Measurements from ENCODE around the gene TMEM31. TPM values are rescaled to one million over a fixed set of nuclear protein-coding genes. Genes with fewer than 3 reads are reported as not detected.

The TMEM31 gene
- polyA plus RNA-seq, 2 donors, result 0.05 TPM; not detected in 1

DNA sequence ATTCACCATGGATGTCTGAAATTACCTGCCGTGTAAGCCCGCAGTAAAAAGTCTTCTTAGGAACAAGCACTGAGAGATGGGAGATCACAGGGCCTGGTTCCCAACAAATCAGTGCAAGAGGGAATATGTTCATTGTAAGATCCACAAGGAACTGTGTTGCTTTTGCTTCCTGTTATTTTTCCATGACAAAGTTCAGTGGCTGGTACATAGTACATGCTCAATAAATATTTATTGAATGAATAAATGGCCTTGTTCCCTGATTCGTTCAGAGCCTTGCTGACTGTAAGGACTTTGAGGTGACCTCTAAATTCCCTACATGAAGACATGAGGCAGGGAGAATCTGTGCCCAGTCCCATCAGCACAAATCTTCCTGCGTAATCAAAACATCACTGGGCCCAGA is 7.4 kb downstream of the TMEM31 start:
- no peak overlapping the region for H3K27ac ChIP-seq (ENCODE audit: low read depth in 2 of 2, low read length in 1 of 2)
- 87 to 90% methylated on average over 4 of the region's 4 CpGs for WGBS, 2 donors

DNA sequence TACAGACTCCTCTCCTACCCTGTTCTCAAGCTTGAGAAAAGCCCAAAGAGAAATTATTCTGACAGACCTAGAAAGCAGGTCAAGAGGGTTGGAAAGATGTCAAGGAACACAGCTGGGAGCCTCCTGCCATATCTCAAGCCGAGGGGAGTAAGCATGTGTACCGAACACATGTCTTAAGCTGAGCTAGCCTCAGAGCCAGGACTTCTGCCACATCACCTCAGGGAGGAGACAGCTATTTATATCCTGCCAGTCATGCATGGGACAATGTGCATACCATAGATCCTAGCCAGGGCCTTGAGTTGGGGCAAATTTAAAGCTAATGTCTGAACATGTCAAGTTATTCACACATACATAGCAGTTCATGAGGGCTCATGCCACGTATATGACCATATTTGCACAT is 11.8 kb downstream of the TMEM31 start:
- Histone ChIP-seq H3K27me3 (ENCODE audit: control insufficient read depth in 1 of 2, insufficient read depth in 2 of 2, low read length in 2 of 2) (peaks cover 0 to 10% of the 10 kb centered on the region in 2 donors), H3K36me3 (ENCODE audit: control insufficient read depth in 2 of 2, insufficient read depth in 2 of 2, low read length in 1 of 2) (no peaks in the 10 kb centered on the region), H3K4me1 (ENCODE audit: control insufficient read depth in 2 of 2, insufficient read depth in 2 of 2, low read length in 1 of 2) (no peaks in the 10 kb centered on the region), H3K9me3 (ENCODE audit: control insufficient read depth in 2 of 2, insufficient read depth in 1 of 2, low read depth in 1 of 2, low read length in 1 of 2) (no peaks in the 10 kb centered on the region), H3K4me3 (ENCODE audit: low read depth in 1 of 2, low read length in 2 of 2) (no peak overlapping the region), H3K27ac (ENCODE audit: low read depth in 2 of 2, low read length in 1 of 2) (no peak overlapping the region)
- WGBS, 2 donors, result 45 to 46% methylated on average over 3 of the region's 3 CpGs

More for the DNA sequence above, 7.4 kb downstream of the TMEM31 start:
- H3K36me3 ChIP-seq (ENCODE audit: control insufficient read depth in 2 of 2, insufficient read depth in 2 of 2, low read length in 1 of 2), result no peaks in the 10 kb centered on the region
- H3K9me3 ChIP-seq (ENCODE audit: control insufficient read depth in 2 of 2, insufficient read depth in 1 of 2, low read depth in 1 of 2, low read length in 1 of 2), result no peaks in the 10 kb centered on the region
- H3K4me3 ChIP-seq (ENCODE audit: low read depth in 1 of 2, low read length in 2 of 2), result no peak overlapping the region
- H3K27me3 ChIP-seq (ENCODE audit: control insufficient read depth in 1 of 2, insufficient read depth in 2 of 2, low read length in 2 of 2), result peaks cover 0 to 6% of the 10 kb centered on the region in 2 donors
- no peaks in the 10 kb centered on the region for H3K4me1 ChIP-seq (ENCODE audit: control insufficient read depth in 2 of 2, insufficient read depth in 2 of 2, low read length in 1 of 2)

DNA sequence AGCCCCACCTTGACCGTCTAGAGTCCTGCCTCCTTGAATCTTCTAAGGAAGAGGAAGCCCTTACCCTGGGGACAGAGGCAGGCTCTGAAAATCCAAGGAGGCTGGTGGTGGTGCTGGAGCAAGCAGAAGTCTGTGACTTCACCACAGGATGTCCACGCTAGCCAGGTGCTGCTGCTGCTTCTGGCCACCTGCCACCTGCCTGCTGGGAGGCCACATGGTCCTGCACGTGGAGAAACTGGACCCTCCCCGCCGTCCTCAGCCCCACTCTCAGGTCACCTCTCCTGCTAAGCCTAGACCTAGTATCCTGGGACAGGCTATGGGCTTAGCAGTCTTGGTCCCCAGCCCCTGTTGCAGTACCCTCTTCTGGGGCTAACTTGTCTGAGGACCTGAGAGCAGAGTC is 15.8 kb downstream of the TMEM31 start:
- 60 to 78% methylated on average over 5 of the region's 5 CpGs for WGBS, 2 donors
- H3K36me3 ChIP-seq (ENCODE audit: control insufficient read depth in 2 of 2, insufficient read depth in 2 of 2, low read length in 1 of 2), result no peaks in the 10 kb centered on the region
- H3K27me3 ChIP-seq (ENCODE audit: control insufficient read depth in 1 of 2, insufficient read depth in 2 of 2, low read length in 2 of 2), result peaks cover 0 to 4% of the 10 kb centered on the region in 2 donors

DNA sequence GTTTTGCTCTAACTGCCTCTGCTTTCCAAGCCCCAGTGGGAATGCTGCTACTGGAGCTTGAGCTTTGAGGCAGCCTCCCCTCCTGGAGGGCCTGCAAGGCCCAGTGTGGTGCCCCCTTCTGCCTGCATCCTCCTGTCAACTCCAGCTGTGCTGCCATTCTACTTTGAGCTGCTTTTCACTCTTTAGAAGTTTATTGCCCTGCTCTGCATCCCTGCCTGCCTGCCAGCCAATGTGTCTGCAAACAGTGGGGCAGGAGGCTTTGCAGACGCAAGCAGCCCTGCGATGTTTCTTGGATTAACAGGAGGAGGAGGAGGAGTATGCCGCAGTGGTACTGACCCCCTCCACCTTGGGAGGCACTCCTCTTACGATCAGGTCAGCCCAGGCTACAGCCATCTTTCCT is 16.4 kb downstream of the TMEM31 start:
- WGBS, 2 donors, result 66 to 94% methylated on average over 4 of the region's 4 CpGs
- H3K36me3 ChIP-seq (ENCODE audit: control insufficient read depth in 2 of 2, insufficient read depth in 2 of 2, low read length in 1 of 2), result no peaks in the 10 kb centered on the region

More for the DNA sequence above, 15.8 kb downstream of the TMEM31 start:
- H3K27ac ChIP-seq (ENCODE audit: low read depth in 2 of 2, low read length in 1 of 2), result no peak overlapping the region
- H3K4me1 ChIP-seq (ENCODE audit: control insufficient read depth in 2 of 2, insufficient read depth in 2 of 2, low read length in 1 of 2), result no peaks in the 10 kb centered on the region
- no peak overlapping the region for H3K4me3 ChIP-seq (ENCODE audit: low read depth in 1 of 2, low read length in 2 of 2)
- no peaks in the 10 kb centered on the region for H3K9me3 ChIP-seq (ENCODE audit: control insufficient read depth in 2 of 2, insufficient read depth in 1 of 2, low read depth in 1 of 2, low read length in 1 of 2)

GRCh38 chrX:103729015-103729414 is 18.3 kb downstream of the TMEM31 start:
- Histone ChIP-seq H3K27ac (ENCODE audit: low read depth in 2 of 2, low read length in 1 of 2) (no peak overlapping the region), H3K4me3 (ENCODE audit: low read depth in 1 of 2, low read length in 2 of 2) (no peak overlapping the region), H3K4me1 (ENCODE audit: control insufficient read depth in 2 of 2, insufficient read depth in 2 of 2, low read length in 1 of 2) (no peaks in the 10 kb centered on the region), H3K36me3 (ENCODE audit: control insufficient read depth in 2 of 2, insufficient read depth in 2 of 2, low read length in 1 of 2) (no peaks in the 10 kb centered on the region), H3K27me3 (ENCODE audit: control insufficient read depth in 1 of 2, insufficient read depth in 2 of 2, low read length in 2 of 2) (peaks cover 0 to 4% of the 10 kb centered on the region in 2 donors), H3K9me3 (ENCODE audit: control insufficient read depth in 2 of 2, insufficient read depth in 1 of 2, low read depth in 1 of 2, low read length in 1 of 2) (no peaks in the 10 kb centered on the region)
- 68 to 70% methylated on average over 5 of the region's 5 CpGs for WGBS, 2 donors

More for the DNA sequence above, 16.4 kb downstream of the TMEM31 start:
- H3K4me3 ChIP-seq (ENCODE audit: low read depth in 1 of 2, low read length in 2 of 2), result no peak overlapping the region
- H3K27me3 ChIP-seq (ENCODE audit: control insufficient read depth in 1 of 2, insufficient read depth in 2 of 2, low read length in 2 of 2), result peaks cover 0 to 4% of the 10 kb centered on the region in 2 donors
- H3K27ac ChIP-seq (ENCODE audit: low read depth in 2 of 2, low read length in 1 of 2), result no peak overlapping the region
- H3K9me3 ChIP-seq (ENCODE audit: control insufficient read depth in 2 of 2, insufficient read depth in 1 of 2, low read depth in 1 of 2, low read length in 1 of 2), result no peaks in the 10 kb centered on the region
- H3K4me1 ChIP-seq (ENCODE audit: control insufficient read depth in 2 of 2, insufficient read depth in 2 of 2, low read length in 1 of 2), result no peaks in the 10 kb centered on the region

DNA sequence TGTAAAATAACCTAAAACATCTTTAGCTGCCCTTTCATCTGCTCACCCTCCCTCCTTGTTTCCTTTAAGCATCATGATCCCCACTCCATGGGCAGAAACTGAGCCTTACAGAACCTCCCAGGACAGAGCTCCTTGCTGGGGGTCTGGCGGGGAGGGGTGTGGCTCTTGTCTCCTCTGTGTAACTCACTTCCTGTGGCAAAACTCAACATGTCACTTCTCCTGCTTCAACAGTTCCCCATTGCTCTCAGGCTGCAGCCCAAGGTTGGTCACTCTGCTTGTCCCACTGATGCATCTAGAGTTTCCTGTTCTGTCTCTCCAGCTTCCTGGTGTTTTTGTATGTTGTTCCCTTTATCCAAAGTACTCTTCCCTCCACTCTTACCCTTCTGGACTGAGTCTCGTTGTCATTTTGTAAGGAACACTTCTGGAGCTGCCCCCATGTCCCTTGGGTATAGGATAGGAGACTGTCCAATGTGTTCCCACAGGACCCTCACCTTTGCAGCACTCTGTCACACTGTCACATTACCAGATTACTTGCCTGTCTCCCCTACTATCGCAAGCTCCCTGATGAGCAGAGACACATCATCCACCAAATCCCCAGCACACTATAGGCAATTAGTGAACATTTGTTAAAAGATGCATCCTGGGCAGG is 19.6 kb downstream of the TMEM31 start:
- H3K4me1 ChIP-seq (ENCODE audit: control insufficient read depth in 2 of 2, insufficient read depth in 2 of 2, low read length in 1 of 2), result no peaks in the 10 kb centered on the region
- WGBS, 2 donors, result 68 to 71% methylated on average over 3 of the region's 3 CpGs
- no peak overlapping the region for H3K4me3 ChIP-seq (ENCODE audit: low read depth in 1 of 2, low read length in 2 of 2)
- H3K9me3 ChIP-seq (ENCODE audit: control insufficient read depth in 2 of 2, insufficient read depth in 1 of 2, low read depth in 1 of 2, low read length in 1 of 2), result no peaks in the 10 kb centered on the region
- H3K27ac ChIP-seq (ENCODE audit: low read depth in 2 of 2, low read length in 1 of 2), result no peak overlapping the region
- H3K27me3 ChIP-seq (ENCODE audit: control insufficient read depth in 1 of 2, insufficient read depth in 2 of 2, low read length in 2 of 2), result no peaks in the 10 kb centered on the region
- H3K36me3 ChIP-seq (ENCODE audit: control insufficient read depth in 2 of 2, insufficient read depth in 2 of 2, low read length in 1 of 2), result no peaks in the 10 kb centered on the region

DNA sequence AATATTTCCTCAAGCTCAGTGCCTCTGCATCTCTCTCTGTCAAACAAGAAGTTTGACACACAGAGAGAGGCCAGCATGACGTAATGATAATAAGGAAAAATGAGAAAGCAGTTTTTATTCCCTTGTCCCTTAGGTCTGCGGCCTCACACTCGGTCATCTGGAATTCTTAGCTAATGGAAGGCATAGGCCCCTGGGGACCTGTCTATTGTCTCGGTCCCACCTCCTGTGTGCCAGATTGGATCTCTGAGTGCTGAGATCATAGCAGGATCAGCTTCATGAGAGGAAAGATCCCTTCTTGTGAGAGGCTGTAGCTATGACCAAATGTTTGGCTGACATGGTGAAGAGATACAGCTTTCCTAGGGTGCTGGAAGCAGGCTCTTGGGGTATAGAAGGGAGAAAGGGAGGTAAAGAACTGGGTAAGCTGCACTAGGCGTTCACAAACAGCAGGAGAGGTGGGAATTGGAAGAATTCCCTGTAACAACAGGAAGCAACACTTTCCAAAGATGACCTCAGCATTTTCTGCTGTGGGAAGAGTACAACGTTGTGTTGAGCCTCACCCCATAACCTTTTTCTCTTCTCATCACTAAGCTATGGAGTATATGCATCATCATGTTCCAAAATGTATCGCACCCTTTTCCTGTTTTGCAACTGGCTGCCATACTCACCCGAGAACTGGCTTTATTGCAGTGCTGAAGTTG is 20.2 kb downstream of the TMEM31 start:
- Histone ChIP-seq H3K27ac (ENCODE audit: low read depth in 2 of 2, low read length in 1 of 2) (no peak overlapping the region), H3K27me3 (ENCODE audit: control insufficient read depth in 1 of 2, insufficient read depth in 2 of 2, low read length in 2 of 2) (no peaks in the 10 kb centered on the region), H3K4me1 (ENCODE audit: control insufficient read depth in 2 of 2, insufficient read depth in 2 of 2, low read length in 1 of 2) (no peaks in the 10 kb centered on the region), H3K36me3 (ENCODE audit: control insufficient read depth in 2 of 2, insufficient read depth in 2 of 2, low read length in 1 of 2) (no peaks in the 10 kb centered on the region), H3K9me3 (ENCODE audit: control insufficient read depth in 2 of 2, insufficient read depth in 1 of 2, low read depth in 1 of 2, low read length in 1 of 2) (no peaks in the 10 kb centered on the region), H3K4me3 (ENCODE audit: low read depth in 1 of 2, low read length in 2 of 2) (no peak overlapping the region)
- 45 to 50% methylated on average over 8 of the region's 8 CpGs for WGBS, 2 donors

DNA sequence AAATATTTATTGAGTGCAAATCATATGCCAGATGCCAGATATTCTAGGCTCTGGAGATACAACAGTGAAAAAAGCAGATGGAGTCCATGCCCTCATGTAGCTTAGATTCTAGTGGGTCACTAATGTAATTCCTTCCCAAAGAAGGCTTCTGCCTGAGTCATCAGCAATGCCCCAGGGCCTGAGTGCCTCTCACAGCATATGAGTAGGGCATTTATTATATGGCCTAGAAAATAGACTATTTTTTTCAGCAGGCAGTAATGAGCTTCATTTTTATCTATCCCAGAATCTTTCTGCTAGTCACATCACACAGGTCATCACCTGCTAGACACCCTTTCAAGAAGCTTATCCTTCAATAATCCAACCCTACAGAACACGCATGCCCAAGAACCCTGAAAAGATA is 22.3 kb downstream of the TMEM31 start:
- no peaks in the 10 kb centered on the region for H3K27me3 ChIP-seq (ENCODE audit: control insufficient read depth in 1 of 2, insufficient read depth in 2 of 2, low read length in 2 of 2)
- no peaks in the 10 kb centered on the region for H3K9me3 ChIP-seq (ENCODE audit: control insufficient read depth in 2 of 2, insufficient read depth in 1 of 2, low read depth in 1 of 2, low read length in 1 of 2)
- no peak overlapping the region for H3K4me3 ChIP-seq (ENCODE audit: low read depth in 1 of 2, low read length in 2 of 2)
- no peaks in the 10 kb centered on the region for H3K36me3 ChIP-seq (ENCODE audit: control insufficient read depth in 2 of 2, insufficient read depth in 2 of 2, low read length in 1 of 2)
- H3K4me1 ChIP-seq (ENCODE audit: control insufficient read depth in 2 of 2, insufficient read depth in 2 of 2, low read length in 1 of 2), result no peaks in the 10 kb centered on the region
- H3K27ac ChIP-seq (ENCODE audit: low read depth in 2 of 2, low read length in 1 of 2), result no peak overlapping the region
- WGBS, 2 donors, result 96 to 98% methylated on average over 1 of the region's 1 CpG

DNA sequence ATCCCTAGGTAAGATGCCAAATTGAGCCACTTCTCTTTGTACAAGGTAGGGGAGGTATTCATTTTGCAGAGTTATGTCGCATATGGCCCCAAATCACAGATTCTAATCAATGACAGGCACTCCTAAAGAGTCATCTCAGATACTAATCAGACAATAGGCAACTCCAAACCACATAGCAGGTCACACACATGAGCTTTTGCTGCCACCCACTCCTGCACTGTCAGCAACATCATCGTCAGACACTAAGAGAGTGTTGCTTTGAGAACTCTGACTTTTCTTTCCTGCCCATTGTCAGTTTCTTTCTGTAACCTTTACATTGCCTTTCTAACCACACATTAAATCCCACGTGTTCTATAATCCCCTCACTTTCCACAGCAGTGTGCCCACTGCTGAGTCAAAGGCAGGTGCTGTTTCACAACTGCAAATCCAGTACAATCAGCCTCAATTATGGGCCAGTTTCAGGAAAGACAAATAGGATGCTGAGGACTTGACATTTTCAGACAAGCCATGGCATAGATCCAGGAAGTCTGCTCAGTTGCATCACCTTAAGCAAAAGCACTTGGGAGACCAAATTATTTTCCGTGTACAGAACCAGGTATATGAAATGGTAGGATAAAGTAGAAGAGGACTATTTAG is 23.5 kb downstream of the TMEM31 start:
- H3K9me3 ChIP-seq (ENCODE audit: control insufficient read depth in 2 of 2, insufficient read depth in 1 of 2, low read depth in 1 of 2, low read length in 1 of 2), result no peaks in the 10 kb centered on the region
- no peaks in the 10 kb centered on the region for H3K27me3 ChIP-seq (ENCODE audit: control insufficient read depth in 1 of 2, insufficient read depth in 2 of 2, low read length in 2 of 2)
- no peaks in the 10 kb centered on the region for H3K4me1 ChIP-seq (ENCODE audit: control insufficient read depth in 2 of 2, insufficient read depth in 2 of 2, low read length in 1 of 2)
- WGBS, 2 donors, result 54 to 55% methylated on average over 4 of the region's 4 CpGs
- H3K36me3 ChIP-seq (ENCODE audit: control insufficient read depth in 2 of 2, insufficient read depth in 2 of 2, low read length in 1 of 2), result no peaks in the 10 kb centered on the region
- H3K4me3 ChIP-seq (ENCODE audit: low read depth in 1 of 2, low read length in 2 of 2), result no peak overlapping the region
- H3K27ac ChIP-seq (ENCODE audit: low read depth in 2 of 2, low read length in 1 of 2), result no peak overlapping the region

Data from esophagus (tissue), 2 donors.